ENCODE measurements around the gene FCRLB.

DNA sequence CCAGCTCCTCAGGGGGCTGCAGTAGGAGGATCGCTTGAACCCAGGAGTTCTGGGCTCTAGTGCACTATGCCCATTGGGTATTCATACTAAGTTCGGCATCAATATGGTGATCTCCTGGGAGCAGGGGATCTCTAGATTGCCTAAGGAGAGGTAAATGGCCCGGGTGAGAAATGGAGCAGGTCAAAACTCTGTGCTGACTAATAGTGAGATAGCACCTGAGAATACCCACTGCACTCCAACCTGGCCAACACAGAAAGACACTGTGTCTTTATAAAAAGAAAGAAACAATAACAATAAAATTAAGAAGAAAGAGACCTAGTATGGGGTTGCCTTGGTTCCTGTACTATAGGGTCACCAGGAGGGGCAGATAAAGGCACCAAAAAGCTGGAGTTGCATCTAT lies 14.5 kb downstream of the FCRLB start:
- TF ChIP-seq CTCF (IDR thresholded peaks at IDR 0.05) (no peak), EP300 (IDR thresholded peaks at IDR 0.05) (no peak), POLR2A (IDR thresholded peaks at IDR 0.05) (no peak)
